T-cell (primary cell): ENCODE data around the gene CYP2W1. TPM values are rescaled to one million over a fixed set of nuclear protein-coding genes. Genes with fewer than 3 reads are reported as not detected.

Source experiments
- ATAC-seq, 4 experiments: fragments of 200-7000 bp in 3 of 4; fragments of 150-1000 bp in 1 of 4; cut with Tn5 transposase; replicated peaks in 1 of 4; 1 replicate in 3 of 4; 2 replicates in 1 of 4; pipeline ENCODE4 v1.10.0; 2021; ENCODE audit warnings: moderate library complexity in 3 of 4, mild to moderate bottlenecking in 2 of 4, moderate number of reproducible peaks in 1 of 4
- CTCF ChIA-PET, 2 donors: fragments of 300-600 bp; sonication (Branson Sonifier 250); formaldehyde crosslinking; loops; one replicate each; lab custom pipeline; 2022; ENCODE audit warnings: antibody characterized with exemption in 2 of 2; lab: Charles Lee
- POLR2A ChIA-PET, 2 donors: fragments of 300-600 bp; sonication (Branson Sonifier 250); formaldehyde crosslinking; loops; one replicate each; lab custom pipeline; 2022; ENCODE audit warnings: antibody characterized with exemption in 2 of 2; lab: Charles Lee
- DNase-seq, 35 experiments: peaks; one replicate each; pipeline versions ENCODE4 v3.0.0 to v3.0.0-alpha.2; 2013 to 2023
- H3K27ac ChIP-seq: one replicate; pipeline ENCODE4 v1.5.1; 2013; ENCODE audit warnings: low read length
- H3K27me3 ChIP-seq, 2 experiments: replicated peaks in 1 of 2; 1 replicate in 1 of 2; 2 replicates in 1 of 2; pipeline versions ENCODE4 v1.6.1 to v1.7.0; 2013; ENCODE audit warnings: low read length in 1 of 2, mixed read lengths in 1 of 2; ENCODE audit not compliant: control insufficient read depth in 2 of 2, insufficient read depth in 2 of 2; ENCODE audit errors: extremely low read depth in 1 of 2
- H3K36me3 ChIP-seq, 2 donors: 1 replicate in 1 of 2; 2 replicates in 1 of 2; pipeline versions ENCODE4 v1.6.1 to v1.7.0; 2013; ENCODE audit warnings: low read length in 1 of 2; ENCODE audit not compliant: control insufficient read depth in 2 of 2, insufficient read depth in 1 of 2; ENCODE audit errors: extremely low read depth in 1 of 2
- H3K4me1 ChIP-seq, 2 experiments: 1 replicate in 1 of 2; 2 replicates in 1 of 2; pipeline versions ENCODE4 v1.6.1 to v1.7.0; 2013; ENCODE audit warnings: low read length in 2 of 2, mixed read lengths in 1 of 2; ENCODE audit not compliant: insufficient read depth in 2 of 2, control insufficient read depth in 1 of 2; ENCODE audit errors: extremely low read depth in 1 of 2
- H3K4me3 ChIP-seq, 2 donors: 1 replicate in 1 of 2; 2 replicates in 1 of 2; pipeline versions ENCODE4 v1.5.1 to v1.7.0; 2013; ENCODE audit warnings: mild to moderate bottlenecking in 2 of 2, low read length in 1 of 2, moderate library complexity in 1 of 2; ENCODE audit not compliant: control insufficient read depth in 1 of 2; ENCODE audit errors: extremely low read depth in 1 of 2
- H3K9me3 ChIP-seq: 2 replicates; pipeline ENCODE4 v1.7.0; 2013
- H3K27ac Mint-ChIP-seq, 2 donors: one replicate each; pipeline ENCODE4 v1.8.0; 2020 to 2021; ENCODE audit warnings: mild to moderate bottlenecking in 2 of 2, mixed read lengths in 2 of 2
- H3K27me3 Mint-ChIP-seq, 2 donors: one replicate each; pipeline ENCODE4 v1.8.0; 2021 to 2022; ENCODE audit warnings: mixed read lengths in 2 of 2
- H3K36me3 Mint-ChIP-seq: one replicate; pipeline ENCODE4 v1.8.0; 2021; ENCODE audit warnings: mixed read lengths
- H3K4me1 Mint-ChIP-seq, 3 donors: one replicate each; pipeline ENCODE4 v1.8.0; 2020 to 2022; ENCODE audit warnings: mixed read lengths in 3 of 3, mild to moderate bottlenecking in 1 of 3
- H3K4me3 Mint-ChIP-seq, 3 donors: one replicate each; pipeline ENCODE4 v1.8.0; 2020 to 2022; ENCODE audit warnings: mild to moderate bottlenecking in 3 of 3, mixed read lengths in 3 of 3, moderate library complexity in 3 of 3
- H3K9me3 Mint-ChIP-seq, 3 donors: one replicate each; pipeline ENCODE4 v1.8.0; 2020 to 2022; ENCODE audit warnings: mixed read lengths in 3 of 3
- WGBS: methylation state at CpG from one replicate; pipeline ENCODE4 v1.1.5; 2013; ENCODE audit warnings: missing lambda C conversion rate; ENCODE audit not compliant: insufficient coverage; 5-methylcytosine and 5-hydroxymethylcytosine counted together
- total RNA-seq, 35 experiments: library from RNA in 6 of 35; stranded (reverse) in 6 of 35; fragments of 120-200 nt in 1 of 35; gene quantifications; one replicate each; pipeline versions ENCODE4 v1.2.1 to v1.2.4 and lab custom pipeline; 2013 to 2026

The CYP2W1 gene
- total RNA-seq, 5 donors from 2014 or later (not counting 1 experiment from before 2014, with no cell fraction given), result 0.19 TPM; not detected in 4

DNA sequence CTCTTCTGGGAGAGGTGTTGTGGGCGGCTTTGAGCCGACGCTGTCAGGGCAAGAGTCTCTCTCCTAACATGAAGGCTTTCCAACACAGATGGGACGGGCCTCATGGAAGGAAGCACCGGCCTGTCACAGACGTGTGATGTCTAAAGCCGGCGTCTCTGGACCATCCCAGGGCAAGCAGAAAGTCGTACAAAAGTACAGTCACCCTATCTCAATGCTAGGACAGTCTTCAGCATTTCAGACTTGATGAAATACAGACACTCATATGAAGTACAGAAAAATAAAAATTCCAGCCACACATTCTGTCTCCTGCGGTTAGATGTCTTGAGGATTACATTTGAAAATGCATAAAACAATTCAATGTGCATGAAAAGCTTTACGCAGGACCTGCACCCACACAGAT is 30.6 kb downstream of the CYP2W1 start:
- Histone ChIP-seq H3K27ac (no peak overlapping the region), H3K4me1 (peaks cover 0 to 28% of the 10 kb centered on the region in 2 experiments), H3K27me3 (no peaks in the 10 kb centered on the region), H3K4me3 (no peak overlapping the region), H3K36me3 (peaks cover 0 to 10% of the 10 kb centered on the region in 2 donors), H3K9me3 (no peaks in the 10 kb centered on the region)
- ATAC-seq, result no peak
- ChIA-PET POLR2A (no interaction called here), CTCF (interaction anchor here in 1 of 2 donors (0.6 kb wide), 1 partner anchor 61 kb away, joined by 3 read pairs; no protein-coding TSS in a partner anchor)
- peaks cover 16 to 25% (median 19%) of the 10 kb centered on the region in 3 donors for H3K4me1 Mint-ChIP-seq
- peaks cover 15% of the 10 kb centered on the region for H3K36me3 Mint-ChIP-seq
- WGBS, result 88% methylated on average over 11 of the region's 11 CpGs
- no peak overlapping the region for H3K27ac Mint-ChIP-seq
- no peaks in the 10 kb centered on the region for H3K27me3 Mint-ChIP-seq
- DNase-seq, result no peak
- no peaks in the 10 kb centered on the region for H3K9me3 Mint-ChIP-seq
- no peak overlapping the region for H3K4me3 Mint-ChIP-seq

DNA sequence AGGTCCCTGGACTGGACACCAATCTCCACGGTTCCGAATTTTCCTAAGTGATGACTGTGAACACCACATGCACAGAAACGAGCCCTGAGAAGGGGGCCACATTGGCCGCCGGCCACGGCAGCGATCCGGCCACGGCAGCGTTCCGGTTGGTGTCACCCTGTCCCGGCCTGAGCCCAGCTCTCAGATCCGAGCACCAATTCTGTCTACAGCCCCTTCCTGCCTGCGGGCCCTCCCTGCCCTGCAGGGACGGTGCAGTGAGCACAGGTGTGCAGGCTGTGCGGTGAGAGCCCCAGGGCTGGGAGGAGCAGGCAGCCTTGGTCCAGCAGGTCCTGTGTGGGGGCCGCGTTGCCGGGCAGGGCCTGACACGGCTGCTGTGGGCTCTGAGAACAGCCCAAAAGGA is 31.7 kb downstream of the CYP2W1 start:
- Histone ChIP-seq H3K4me1 (peaks cover 0 to 31% of the 10 kb centered on the region in 2 experiments), H3K27me3 (no peaks in the 10 kb centered on the region), H3K4me3 (no peak overlapping the region), H3K27ac (no peak overlapping the region), H3K36me3 (peaks cover under 1 to 2% of the 10 kb centered on the region in 2 donors), H3K9me3 (no peaks in the 10 kb centered on the region)
- H3K27me3 Mint-ChIP-seq, result no peaks in the 10 kb centered on the region
- POLR2A ChIA-PET, result no interaction called here
- H3K9me3 Mint-ChIP-seq, result no peaks in the 10 kb centered on the region
- H3K4me3 Mint-ChIP-seq, result no peak overlapping the region
- WGBS, result 95% methylated on average over 20 of the region's 20 CpGs
- peaks cover 16 to 25% (median 23%) of the 10 kb centered on the region in 3 donors for H3K4me1 Mint-ChIP-seq
- peaks cover 6% of the 10 kb centered on the region for H3K36me3 Mint-ChIP-seq
- CTCF ChIA-PET, result no interaction called here
- no peak overlapping the region for H3K27ac Mint-ChIP-seq
- DNase-seq, result no peak
- ATAC-seq, result no peak

DNA sequence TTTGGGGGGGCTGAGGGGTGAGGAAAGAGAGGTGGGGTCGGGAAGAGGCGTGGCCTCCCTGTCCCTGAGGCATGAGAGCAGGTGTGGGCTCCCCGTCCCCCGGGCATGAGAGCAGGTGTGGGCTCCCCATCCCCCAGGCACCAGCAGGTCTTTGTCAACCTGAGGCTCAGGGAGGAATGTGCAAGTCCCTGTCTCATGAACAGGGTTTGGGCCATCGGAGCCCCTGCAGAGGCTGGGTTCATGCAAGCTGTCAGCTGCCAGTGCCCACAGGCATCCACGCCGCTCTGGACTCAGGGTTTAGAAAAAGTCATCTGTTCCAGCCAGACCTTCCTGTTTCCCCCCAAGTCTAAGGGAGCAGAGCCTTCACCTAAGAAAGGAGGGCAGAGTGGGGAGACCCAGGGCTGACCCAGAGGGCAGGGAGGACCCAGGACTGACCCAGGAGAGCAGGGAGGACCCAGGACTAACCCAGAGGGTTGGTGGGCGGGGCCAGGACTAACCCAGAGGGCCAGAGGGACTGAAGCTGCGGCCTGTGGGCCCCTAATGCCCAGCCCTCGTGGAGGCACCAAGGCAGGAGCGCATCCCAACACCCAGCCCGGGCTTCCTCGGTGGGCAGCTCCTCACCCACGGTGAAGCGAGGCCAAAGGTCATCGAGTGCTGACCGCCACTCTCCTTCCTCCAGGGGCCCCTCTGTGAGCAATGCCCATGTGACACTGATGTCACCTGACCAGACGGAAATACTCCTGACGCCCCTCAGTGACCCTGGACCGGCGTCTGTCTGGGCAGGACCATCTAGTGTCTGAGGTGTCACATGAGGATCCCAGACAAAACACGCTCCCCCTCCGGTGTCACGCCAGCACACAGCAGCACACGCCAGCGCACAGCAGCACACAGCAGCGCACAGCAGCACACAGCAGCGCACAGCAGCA is 32.5 kb downstream of the CYP2W1 start:
- peaks cover 0 to 6% of the 10 kb centered on the region in 2 donors for H3K36me3 ChIP-seq
- no peaks in the 10 kb centered on the region for H3K27me3 ChIP-seq
- H3K9me3 ChIP-seq, result no peaks in the 10 kb centered on the region
- no peaks in the 10 kb centered on the region for H3K27me3 Mint-ChIP-seq
- H3K4me1 Mint-ChIP-seq, result peaks cover 16 to 25% (median 23%) of the 10 kb centered on the region in 3 donors
- H3K4me3 ChIP-seq, result no peak overlapping the region
- peaks cover 5% of the 10 kb centered on the region for H3K36me3 Mint-ChIP-seq
- H3K27ac Mint-ChIP-seq, result no peak overlapping the region
- CTCF ChIA-PET, result no interaction called here
- WGBS, result 92% methylated on average over 25 of the region's 28 CpGs
- no peak for DNase-seq
- POLR2A ChIA-PET, result no interaction called here
- no peak for ATAC-seq
- H3K4me3 Mint-ChIP-seq, result no peak overlapping the region
- no peak overlapping the region for H3K27ac ChIP-seq
- peaks cover 0 to 29% of the 10 kb centered on the region in 2 experiments for H3K4me1 ChIP-seq
- no peaks in the 10 kb centered on the region for H3K9me3 Mint-ChIP-seq

DNA sequence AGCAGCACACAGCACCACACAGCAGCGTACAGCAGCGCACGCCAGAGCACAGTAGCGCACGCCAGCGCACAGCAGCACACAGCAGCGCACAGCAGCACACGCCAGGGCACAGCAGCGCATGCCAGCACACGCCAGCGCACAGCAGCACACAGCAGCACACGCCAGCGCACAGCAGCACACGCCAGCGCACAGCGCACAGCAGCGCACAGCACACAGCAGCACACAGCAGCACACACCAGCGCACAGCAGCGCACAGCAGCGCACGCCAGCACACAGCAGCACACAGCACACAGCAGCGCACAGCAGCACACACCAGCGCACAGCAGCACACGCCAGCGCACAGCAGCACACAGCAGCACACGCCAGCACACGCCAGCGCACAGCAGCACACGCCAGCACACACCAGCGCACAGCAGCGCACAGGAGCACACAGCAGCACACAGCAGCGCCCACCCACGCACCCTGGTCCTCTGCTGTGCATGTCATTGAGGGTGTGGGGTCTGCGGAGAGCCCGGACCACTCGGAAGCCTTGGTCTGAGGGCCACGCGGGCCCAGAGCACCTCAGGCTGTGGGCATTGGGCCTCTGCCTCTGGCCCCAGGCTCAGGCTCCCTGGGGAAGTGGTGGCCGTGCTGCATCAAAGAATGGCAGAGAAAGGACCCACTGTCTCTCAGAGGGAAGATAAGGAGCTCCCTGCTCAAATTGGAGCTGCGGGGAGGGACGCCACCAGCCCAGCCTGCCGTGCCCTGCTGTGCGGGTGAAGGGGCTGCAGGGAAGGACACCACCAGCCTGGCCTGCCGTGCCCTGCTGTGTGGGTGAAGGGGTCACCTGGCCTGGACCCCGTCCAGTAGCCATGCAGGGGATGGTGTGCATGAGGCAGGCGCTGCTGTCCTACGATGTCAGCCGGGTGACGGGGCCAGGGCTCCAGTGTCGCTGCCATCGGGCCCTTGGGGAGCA is 33.9 kb downstream of the CYP2W1 start:
- ATAC-seq, result no peak
- H3K36me3 ChIP-seq, result peaks cover 0 to 9% of the 10 kb centered on the region in 2 donors
- no peaks in the 10 kb centered on the region for H3K27me3 ChIP-seq
- no peaks in the 10 kb centered on the region for H3K9me3 ChIP-seq
- H3K4me3 ChIP-seq, result no peak overlapping the region
- Mint-ChIP-seq H3K4me1 (peaks cover 8 to 25% (median 16%) of the 10 kb centered on the region in 3 donors), H3K9me3 (no peaks in the 10 kb centered on the region), H3K4me3 (no peak overlapping the region), H3K27me3 (no peaks in the 10 kb centered on the region), H3K27ac (no peak overlapping the region), H3K36me3 (peaks cover 11% of the 10 kb centered on the region)
- H3K4me1 ChIP-seq, result peaks cover 0 to 16% of the 10 kb centered on the region in 2 experiments
- H3K27ac ChIP-seq, result no peak overlapping the region
- ChIA-PET POLR2A (no interaction called here), CTCF (no interaction called here)
- WGBS, result 96% methylated on average over 39 of the region's 51 CpGs
- DNase-seq, result no peak

DNA sequence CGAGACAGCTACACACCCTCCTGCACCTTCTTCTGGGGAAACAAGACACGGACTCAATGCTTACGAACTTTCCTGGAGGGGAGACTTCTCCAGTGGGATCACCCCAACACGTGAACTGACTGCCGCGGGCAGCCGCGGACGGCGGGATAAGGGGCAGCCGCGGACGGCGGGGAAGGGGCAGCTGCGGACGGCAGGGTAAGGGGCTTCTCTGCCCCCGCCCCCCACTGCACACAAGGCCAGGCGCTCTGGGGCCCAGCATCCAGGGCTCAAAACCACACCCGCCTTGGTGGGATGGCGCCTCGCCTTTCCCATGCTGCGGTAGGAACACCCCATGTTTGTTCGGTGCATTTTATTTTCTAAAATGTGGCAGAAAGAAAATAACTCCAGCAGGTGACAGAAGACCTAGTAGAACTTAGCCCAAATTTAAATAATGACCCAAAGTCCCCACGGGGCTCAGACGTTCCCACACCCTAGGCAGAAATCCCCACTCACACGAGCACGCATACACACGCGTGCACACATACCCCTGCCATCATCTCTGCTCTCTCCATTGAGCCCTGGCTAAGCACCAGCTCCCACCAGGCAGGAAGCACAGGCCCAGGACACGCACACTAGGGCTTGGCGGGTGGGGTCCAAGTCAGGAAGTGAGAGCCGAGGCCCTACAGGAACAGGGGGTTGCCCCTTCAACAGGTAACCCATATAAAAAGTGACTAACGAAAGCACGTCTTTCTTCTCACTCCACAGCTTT is 34.8 kb downstream of the CYP2W1 start:
- POLR2A ChIA-PET, result no interaction called here
- 94% methylated on average over 17 of the region's 34 CpGs for WGBS
- peaks cover 0 to 9% of the 10 kb centered on the region in 2 donors for H3K36me3 ChIP-seq
- no peaks in the 10 kb centered on the region for H3K9me3 Mint-ChIP-seq
- H3K27me3 ChIP-seq, result no peaks in the 10 kb centered on the region
- H3K27me3 Mint-ChIP-seq, result no peaks in the 10 kb centered on the region
- H3K4me3 Mint-ChIP-seq, result no peak overlapping the region
- ATAC-seq (no peak), DNase-seq (no peak)
- H3K4me1 Mint-ChIP-seq, result peaks cover 8 to 25% (median 20%) of the 10 kb centered on the region in 3 donors
- CTCF ChIA-PET, result no interaction called here
- H3K27ac Mint-ChIP-seq, result peak overlapping the region in 1 of 2 donors; percentile 49
- H3K4me1 ChIP-seq, result peaks cover 0 to 10% of the 10 kb centered on the region in 2 experiments
- H3K4me3 ChIP-seq, result no peak overlapping the region
- H3K27ac ChIP-seq, result no peak overlapping the region
- H3K36me3 Mint-ChIP-seq, result peaks cover 17% of the 10 kb centered on the region
- no peaks in the 10 kb centered on the region for H3K9me3 ChIP-seq
